GM12878 (cell line): Measurements from ENCODE around the gene TMEM272.

ENCODE experiments used
- BCLAF1 ChIP-seq: fragments of 450-650 bp; IDR thresholded peaks from 2 replicates; pipeline ENCODE4 v1.6.1; 2017; ENCODE audit warnings: antibody characterized with exemption, mild to moderate bottlenecking, moderate library complexity
- CEBPB ChIP-seq, 2 experiments: fragments of 150-350 bp in 1 of 2; IDR thresholded peaks; 2 replicates each; pipeline ENCODE4 v1.6.1; 2012 to 2014; ENCODE audit warnings: low read depth in 2 of 2, low read length in 2 of 2, borderline replicate concordance in 1 of 2, inconsistent platforms in 1 of 2
- CTCF ChIP-seq, 3 experiments: IDR thresholded peaks in 2 of 3; conservative IDR thresholded peaks in 1 of 3; 2 replicates each; pipeline ENCODE4 v1.5.1; 2011; ENCODE audit warnings: low read depth in 3 of 3, low read length in 3 of 3, mild to moderate bottlenecking in 3 of 3, control low read depth in 2 of 3, moderate library complexity in 2 of 3, inconsistent platforms in 1 of 3, mixed read lengths in 1 of 3; ENCODE audit not compliant: control insufficient read depth in 2 of 3, insufficient read depth in 1 of 3; ENCODE audit errors: extremely low read depth in 1 of 3

- no peak for TF ChIP-seq CEBPB (IDR thresholded peaks at IDR 0.05; ENCODE audit: borderline replicate concordance in 1 of 2, low read depth in 2 of 2, low read length in 2 of 2)
- no peak for TF ChIP-seq BCLAF1
- TF ChIP-seq CTCF (IDR thresholded peaks at IDR 0.05 in 2 of 3, conservative IDR thresholded peaks at IDR 0.05 in 1 of 3; ENCODE audit: control insufficient read depth in 2 of 3, extremely low read depth in 1 of 3, insufficient read depth in 1 of 3, low read depth in 3 of 3, low read length in 3 of 3): no peak
Observed at GRCh38 chr13:51795419-51795818, 49.6 kb downstream of the TMEM272 start.
